SU-DHL-6 (cell line): ENCODE data around the gene CDH13.

Source experiments
- H2AFZ ChIP-seq: fragments of 200-600 bp; sonication (generic); 2 replicates; pipeline ENCODE4 v1.6.1; 2014; ENCODE audit warnings: low read depth, mild to moderate bottlenecking, moderate library complexity, mixed read lengths, antibody characterized with exemption, low read length; ENCODE audit not compliant: severe bottlenecking
- H3F3A ChIP-seq: fragments of 200-600 bp; shearing (Covaris generic); 2 replicates; pipeline ENCODE4 v1.6.0; 2016; ENCODE audit warnings: antibody characterized with exemption, mild to moderate bottlenecking; ENCODE audit not compliant: insufficient read depth
- H3K27ac ChIP-seq: fragments of 200-600 bp; sonication (generic); 2 replicates; pipeline ENCODE4 v1.5.1; 2016; ENCODE audit warnings: low read depth, mild to moderate bottlenecking, low read length, moderate library complexity, mixed read lengths
- H3K27me3 ChIP-seq: fragments of 200-600 bp; sonication (generic), shearing (Covaris generic); 2 replicates; pipeline ENCODE4 v1.6.0; 2014; ENCODE audit warnings: mild to moderate bottlenecking, low read length
- H3K36me3 ChIP-seq: fragments of 200-600 bp; sonication (generic); 2 replicates; pipeline ENCODE4 v1.6.1; 2014; ENCODE audit warnings: mild to moderate bottlenecking, low read length, mixed read lengths
- H3K4me2 ChIP-seq: fragments of 300-600, 200-600 bp; shearing (Covaris generic), sonication (generic); 2 replicates; pipeline ENCODE4 v1.6.0; 2014; ENCODE audit warnings: low read length, low read depth, mild to moderate bottlenecking; ENCODE audit not compliant: poor library complexity, severe bottlenecking
- H3K4me3 ChIP-seq: fragments of 200-600 bp; sonication (generic); 2 replicates; pipeline ENCODE4 v1.5.1; 2014; ENCODE audit warnings: antibody characterized with exemption, low read length, mild to moderate bottlenecking, mixed read lengths; ENCODE audit not compliant: insufficient read depth, poor library complexity, severe bottlenecking
- H3K79me2 ChIP-seq: fragments of 200-600 bp; sonication (generic); 2 replicates; pipeline ENCODE4 v1.6.1; 2014; ENCODE audit warnings: mild to moderate bottlenecking, low read length, moderate library complexity; ENCODE audit not compliant: insufficient read depth
- H3K9ac ChIP-seq: fragments of 200-600 bp; sonication (generic); 2 replicates; pipeline ENCODE4 v1.7.0; 2014; ENCODE audit warnings: mild to moderate bottlenecking, low read length
- H3K9me2 ChIP-seq: fragments of 200-600 bp; sonication (generic); replicated peaks from 2 replicates; pipeline ENCODE4 v1.6.1; 2014; ENCODE audit warnings: low read length; ENCODE audit not compliant: insufficient read depth
- H3K9me3 ChIP-seq: fragments of 200-600 bp; sonication (generic); 2 replicates; pipeline ENCODE4 v1.6.1; 2014; ENCODE audit warnings: low read length, mixed read lengths; ENCODE audit not compliant: insufficient read depth
- H4K20me1 ChIP-seq: fragments of 200-600 bp; sonication (generic); 2 replicates; pipeline ENCODE4 v1.6.1; 2014; ENCODE audit warnings: low read depth, mild to moderate bottlenecking, antibody characterized with exemption, low read length, moderate library complexity, mixed read lengths
- CTCF ChIP-seq: fragments of 200-600 bp; sonication (generic); IDR thresholded peaks from one replicate; pipeline ENCODE4 v1.5.1; 2017; ENCODE audit warnings: antibody characterized with exemption, mild to moderate bottlenecking, low read length, moderate library complexity; ENCODE audit not compliant: insufficient read depth, poor library complexity, severe bottlenecking
- EZH2phosphoT487 ChIP-seq: fragments of 200-600 bp; sonication (generic), shearing (Covaris generic); conservative IDR thresholded peaks from 2 replicates; pipeline ENCODE4 v1.6.1; 2018; ENCODE audit warnings: mild to moderate bottlenecking, antibody characterized with exemption, low read length, moderate library complexity, mixed read lengths

Gene CDH13

GRCh38 chr16:82629441-82630027, 2.8 kb downstream of the CDH13 start:
- no peaks in the 10 kb centered on the region for H4K20me1 ChIP-seq
- no peak overlapping the region for H3K4me3 ChIP-seq
- H3K9me2 ChIP-seq: no peaks in the 10 kb centered on the region
- H3K36me3 ChIP-seq: no peaks in the 10 kb centered on the region
- no peak overlapping the region for H3K27ac ChIP-seq
- no peak overlapping the region for H3K9ac ChIP-seq
- TF ChIP-seq EZH2phosphoT487 (no peak), CTCF (no peak)
- H3K79me2 ChIP-seq: no peaks in the 10 kb centered on the region
- no peaks in the 10 kb centered on the region for H3F3A ChIP-seq
- no peaks in the 10 kb centered on the region for H3K9me3 ChIP-seq
- no peak overlapping the region for H2AFZ ChIP-seq
- H3K27me3 ChIP-seq: no peaks in the 10 kb centered on the region
- H3K4me2 ChIP-seq: no peak overlapping the region

GRCh38 chr16:82630219-82630618, 3.5 kb downstream of the CDH13 start:
- Histone ChIP-seq H3K9me2 (no peaks in the 10 kb centered on the region), H3K36me3 (no peaks in the 10 kb centered on the region), H3K4me3 (no peak overlapping the region), H3F3A (no peaks in the 10 kb centered on the region), H3K27ac (no peak overlapping the region), H3K9me3 (no peaks in the 10 kb centered on the region), H4K20me1 (no peaks in the 10 kb centered on the region), H3K27me3 (no peaks in the 10 kb centered on the region), H3K79me2 (no peaks in the 10 kb centered on the region), H2AFZ (no peak overlapping the region), H3K4me2 (no peak overlapping the region), H3K9ac (no peak overlapping the region)
- TF ChIP-seq EZH2phosphoT487: no peak
- TF ChIP-seq CTCF: no peak

- H3K4me3 ChIP-seq: no peak overlapping the region
- no peaks in the 10 kb centered on the region for H4K20me1 ChIP-seq
- no peaks in the 10 kb centered on the region for H3K9me3 ChIP-seq
- no peaks in the 10 kb centered on the region for H3K36me3 ChIP-seq
- no peaks in the 10 kb centered on the region for H3K9me2 ChIP-seq
- no peaks in the 10 kb centered on the region for H3K79me2 ChIP-seq
- no peaks in the 10 kb centered on the region for H3F3A ChIP-seq
- H2AFZ ChIP-seq: no peak overlapping the region
- TF ChIP-seq EZH2phosphoT487 (no peak), CTCF (no peak)
- no peaks in the 10 kb centered on the region for H3K27me3 ChIP-seq
- H3K9ac ChIP-seq: no peak overlapping the region
- no peak overlapping the region for H3K27ac ChIP-seq
- H3K4me2 ChIP-seq: no peak overlapping the region
These were observed 3.9 kb downstream of the CDH13 start for GRCh38 chr16:82630688-82631087.
